ENCODE measurements around the gene ST3GAL5.

Gene ST3GAL5

DNA sequence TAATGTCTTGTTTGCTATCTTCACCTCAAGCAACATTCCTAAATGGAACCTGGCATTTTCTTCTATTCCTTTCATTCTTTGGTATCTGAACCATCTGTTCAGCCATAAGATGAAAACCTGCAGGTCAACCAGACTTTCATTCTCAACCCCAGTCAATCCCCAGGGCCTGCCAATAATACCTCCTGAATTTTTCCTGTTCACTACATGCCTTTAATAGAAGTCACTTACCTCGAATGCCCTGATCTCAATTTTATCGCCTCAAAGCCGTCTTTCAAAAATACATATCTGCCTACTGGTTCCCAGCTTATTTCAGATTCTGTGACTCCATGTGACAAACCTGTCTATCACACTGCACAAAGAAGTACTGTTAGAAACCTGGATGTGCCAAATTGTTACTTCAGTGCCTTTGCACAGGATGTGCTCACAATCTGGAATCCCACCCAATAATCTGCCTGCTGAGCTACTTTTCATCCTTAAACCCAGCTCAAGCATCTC, 22.6 kb downstream of the ST3GAL5 start:
- DNase-seq (ENCODE audit: low read depth) = no peak

- DNase-seq (ENCODE audit: low read depth) = no peak
Observed at GRCh38 chr2:85865539-85866164, 23.1 kb downstream of the ST3GAL5 start.

- no peak for DNase-seq (ENCODE audit: low read depth)
Observed at GRCh38 chr2:85864654-85865053, 24.1 kb downstream of the ST3GAL5 start.

DNA sequence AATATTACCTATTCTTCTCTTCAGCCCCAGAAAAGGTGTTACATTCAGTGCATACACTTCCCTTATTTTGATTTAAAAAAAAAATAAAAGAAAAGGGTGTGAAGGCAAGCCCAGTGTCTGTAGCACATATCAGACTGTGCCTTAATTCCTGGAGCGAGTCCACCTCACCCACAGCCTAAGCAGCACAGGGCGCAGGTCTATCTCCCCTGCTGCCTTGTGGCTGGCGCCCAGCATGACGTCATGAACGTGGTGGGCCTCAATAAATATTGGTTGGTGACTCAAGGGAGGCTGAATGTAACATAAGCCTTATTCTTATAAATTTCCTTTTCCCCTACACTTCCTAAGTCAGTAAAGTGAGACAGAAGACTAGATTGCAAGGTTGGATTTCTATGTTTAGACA, 26.4 kb downstream of the ST3GAL5 start:
- no peak for DNase-seq (ENCODE audit: low read depth)

DNA sequence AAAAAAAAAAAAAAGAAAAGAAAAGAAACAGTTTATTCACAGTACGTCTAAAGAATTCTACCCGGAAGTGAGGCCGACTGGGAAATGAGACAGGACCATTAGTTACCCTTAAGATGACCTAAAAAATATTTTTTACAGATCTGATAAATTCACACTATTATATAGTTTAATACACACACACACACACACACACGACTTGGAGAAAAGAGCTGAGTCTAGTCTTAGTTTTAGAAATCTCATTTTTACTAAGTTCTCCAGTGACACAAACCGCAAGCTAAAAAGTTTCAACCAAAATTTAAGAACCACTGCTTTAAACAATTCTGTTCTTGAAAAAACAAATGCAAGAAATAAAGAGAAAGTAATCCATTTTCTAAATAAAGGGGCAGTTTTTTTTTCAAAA, 27.1 kb downstream of the ST3GAL5 start:
- DNase-seq (ENCODE audit: low read depth) = no peak

DNA sequence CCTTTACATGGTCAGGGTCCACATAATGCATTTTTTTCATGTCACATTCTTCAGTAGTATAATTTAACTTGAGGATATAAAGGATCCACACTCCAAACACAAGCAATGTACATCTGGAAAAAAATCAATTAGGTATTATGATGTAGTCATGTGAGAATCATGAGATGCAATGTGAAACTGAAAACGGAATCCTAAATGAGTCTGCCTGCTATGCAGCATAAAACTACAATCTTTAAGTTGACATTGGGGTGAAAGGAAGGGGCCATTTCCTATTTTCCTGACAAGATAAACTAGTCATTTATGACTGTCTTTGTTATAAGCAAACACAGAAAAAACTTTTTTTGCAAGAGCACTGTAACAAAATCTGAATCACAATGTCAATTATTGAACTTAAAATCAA, 27.6 kb downstream of the ST3GAL5 start:
- no peak for DNase-seq (ENCODE audit: low read depth)

GRCh38 chr2:85858841-85859240, 29.9 kb downstream of the ST3GAL5 start:
- DNase-seq (ENCODE audit: low read depth) = no peak

DNA sequence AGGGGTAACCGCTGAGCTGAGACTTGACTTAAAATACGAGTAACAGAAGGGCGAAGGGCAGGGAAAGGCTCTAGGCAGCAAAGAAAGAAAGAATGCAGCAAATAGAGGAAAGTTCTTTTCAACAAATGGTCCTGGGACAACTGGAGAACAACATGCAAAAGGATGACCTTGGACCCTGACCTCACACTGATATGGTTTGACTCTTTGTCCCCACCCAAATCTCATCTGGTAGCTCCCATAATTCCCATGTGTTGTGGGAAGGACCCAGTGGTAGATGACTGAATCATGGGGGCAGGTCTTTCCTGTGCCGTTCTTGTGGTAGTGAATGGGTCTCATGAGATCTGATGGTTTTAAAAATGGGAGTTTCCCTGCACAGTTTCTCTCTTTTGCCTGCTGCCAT, 33.9 kb downstream of the ST3GAL5 start:
- no peak for DNase-seq (ENCODE audit: low read depth)

DNA sequence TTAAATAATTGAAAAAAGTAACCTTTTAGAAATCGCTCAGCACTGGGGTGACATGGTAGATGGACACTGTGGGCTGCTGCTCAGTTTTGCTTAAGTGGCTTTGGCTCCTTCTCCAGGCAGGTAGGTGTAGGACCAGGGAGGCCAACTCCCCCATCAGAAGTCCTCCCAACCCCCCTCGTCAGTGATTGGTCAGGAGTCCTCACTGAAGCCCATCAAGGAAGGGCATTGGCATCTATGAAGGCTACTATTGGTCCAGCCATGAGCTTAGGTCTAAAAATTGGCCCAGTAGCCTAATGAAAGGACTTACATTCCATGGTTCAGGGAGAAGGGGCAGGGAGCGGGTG, 34.7 kb downstream of the ST3GAL5 start:
- no peak for DNase-seq (ENCODE audit: low read depth)

DNA sequence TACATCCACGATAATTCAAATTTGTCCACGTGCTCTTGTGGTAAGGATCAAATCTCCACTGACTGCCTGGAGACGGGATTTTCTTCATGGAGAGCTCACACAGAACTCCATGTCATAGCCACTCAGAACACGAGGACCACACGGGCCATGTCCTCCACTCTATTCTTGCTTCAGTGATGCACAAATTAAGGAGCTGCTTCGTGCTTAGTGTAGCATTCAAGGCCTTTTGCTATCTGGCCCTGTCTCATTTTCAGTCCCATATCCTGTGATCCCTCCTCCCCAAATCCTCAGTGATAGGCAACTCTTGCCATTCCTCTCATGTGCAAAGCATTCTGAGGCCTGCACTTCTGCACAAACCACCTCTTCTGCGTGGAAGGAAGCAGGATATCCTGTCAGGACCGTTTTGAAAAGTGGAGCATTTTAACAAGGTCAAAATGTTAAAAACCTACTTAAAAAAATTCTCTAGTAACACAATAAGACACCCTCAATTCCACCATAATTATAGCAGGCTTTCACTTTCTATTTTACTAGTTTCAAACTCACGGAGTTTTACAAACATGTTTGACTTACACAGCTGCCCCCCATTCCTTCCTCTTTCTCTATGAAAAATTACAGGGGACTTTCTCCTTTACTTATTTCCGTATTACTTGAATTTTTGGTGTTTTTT, 35.2 kb downstream of the ST3GAL5 start:
- DNase-seq (ENCODE audit: low read depth) = no peak

GRCh38 chr2:85852937-85853498, 35.8 kb downstream of the ST3GAL5 start:
- DNase-seq (ENCODE audit: low read depth) = no peak

- DNase-seq (ENCODE audit: low read depth) = no peak
Observed at GRCh38 chr2:85852152-85852840, 36.5 kb downstream of the ST3GAL5 start.

- no peak for DNase-seq (ENCODE audit: low read depth)
Observed at GRCh38 chr2:85851253-85852151, 37.3 kb downstream of the ST3GAL5 start.

DNA sequence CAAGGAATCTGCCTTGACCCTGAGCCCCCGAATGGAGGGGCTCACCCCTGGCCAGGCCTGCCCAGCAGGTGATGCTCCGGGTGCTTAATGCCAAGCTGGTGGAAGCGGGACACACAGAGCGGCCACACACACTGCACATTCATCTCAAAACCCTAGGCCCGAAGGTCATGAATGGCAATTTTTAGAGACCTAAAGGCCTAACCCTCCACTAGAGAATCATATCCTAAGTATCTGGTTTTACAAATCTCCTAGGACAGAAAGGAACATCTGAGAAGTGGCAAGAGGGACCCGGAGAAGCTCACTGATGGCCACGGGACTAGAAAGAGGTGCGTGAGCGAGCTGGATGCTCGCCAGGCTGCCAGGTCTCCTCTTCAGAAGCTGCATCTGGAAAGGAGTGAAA, 38.3 kb downstream of the ST3GAL5 start:
- DNase-seq (ENCODE audit: low read depth) = no peak

DNA sequence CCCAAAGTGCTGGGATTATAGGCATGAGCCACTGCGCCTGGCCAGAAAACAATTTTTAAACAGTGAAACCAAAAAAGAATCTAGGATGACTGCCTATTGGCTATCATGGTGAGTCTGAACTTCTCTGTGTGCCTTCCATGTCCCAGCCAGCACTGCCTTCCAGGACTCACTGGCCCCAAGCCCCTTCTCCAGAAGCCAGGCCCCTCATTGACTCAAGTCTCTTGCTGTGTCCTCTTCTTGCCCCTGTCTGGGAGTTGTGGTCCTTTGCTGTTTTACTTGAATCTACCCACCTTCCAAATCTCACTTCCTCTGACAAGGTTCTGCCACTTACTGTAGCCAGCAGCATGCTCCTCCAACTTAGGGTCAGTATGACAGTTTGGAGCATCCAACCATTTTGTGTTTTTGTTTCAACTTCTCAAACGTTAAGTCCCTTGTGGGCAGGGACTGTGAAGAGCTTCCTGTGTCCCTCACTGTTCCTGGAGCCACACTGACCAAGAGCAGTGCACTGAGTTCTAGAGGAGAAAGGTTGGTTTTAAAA, 41.7 kb downstream of the ST3GAL5 start:
- DNase-seq (ENCODE audit: low read depth) = no peak

DNA sequence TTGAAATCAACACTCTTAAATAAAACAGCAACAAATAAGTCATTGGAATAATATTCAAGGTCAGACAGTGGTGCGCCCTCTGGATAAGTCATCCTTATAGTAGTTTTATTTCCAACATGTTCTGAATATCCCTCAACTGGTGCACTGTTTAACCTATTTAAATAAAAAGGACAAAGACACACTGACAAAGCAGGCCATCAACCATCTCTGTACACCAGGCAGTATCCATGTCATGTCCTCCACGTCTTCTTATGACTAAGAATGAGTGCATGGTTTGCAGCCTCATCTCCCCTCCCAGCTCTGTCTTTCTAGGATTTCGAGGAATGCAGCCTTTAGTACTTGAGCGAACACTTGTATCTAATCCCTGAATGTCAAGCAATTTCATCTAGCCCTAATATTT, 42.4 kb downstream of the ST3GAL5 start:
- DNase-seq (ENCODE audit: low read depth) = peak; percentile 70

DNA sequence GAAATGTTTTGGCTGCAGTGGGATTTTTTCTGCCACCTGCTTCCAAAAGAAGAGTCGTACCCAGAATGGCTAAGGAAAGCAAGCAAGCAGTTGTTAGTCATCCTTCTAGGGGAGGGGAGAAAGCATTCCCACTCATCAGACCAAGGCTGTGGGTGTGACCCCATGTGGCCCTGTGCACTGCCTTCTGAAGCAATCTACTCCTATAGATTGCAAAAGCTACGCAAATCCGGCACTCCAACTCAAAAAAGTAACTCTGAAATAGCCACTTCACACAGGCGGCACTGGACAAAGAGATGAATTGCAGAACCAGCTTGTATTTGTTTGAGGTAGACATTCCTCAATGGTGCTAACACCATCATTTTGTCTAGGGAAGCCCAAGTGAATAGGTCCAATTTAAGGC, 44.3 kb downstream of the ST3GAL5 start:
- no peak for DNase-seq (ENCODE audit: low read depth)

DNA sequence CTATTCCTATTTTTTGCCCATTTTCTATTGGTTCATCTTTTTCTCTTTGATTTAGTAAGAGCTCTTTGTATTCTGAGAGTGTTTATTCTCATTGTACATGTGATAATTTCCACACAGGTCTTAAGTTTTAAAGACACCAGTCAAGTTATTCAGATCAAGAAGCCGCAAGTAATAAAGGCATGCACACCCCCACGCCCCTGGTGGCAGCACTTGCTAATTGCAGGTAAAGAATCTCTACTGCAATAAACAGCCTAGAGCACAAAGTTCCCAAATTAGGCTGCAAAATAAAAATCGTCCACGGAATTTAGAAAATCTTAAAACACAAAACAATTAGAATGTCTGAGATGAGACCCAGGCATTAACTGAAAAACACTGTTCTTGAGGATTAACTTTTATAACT, 45.2 kb downstream of the ST3GAL5 start:
- DNase-seq (ENCODE audit: low read depth) = no peak

DNA sequence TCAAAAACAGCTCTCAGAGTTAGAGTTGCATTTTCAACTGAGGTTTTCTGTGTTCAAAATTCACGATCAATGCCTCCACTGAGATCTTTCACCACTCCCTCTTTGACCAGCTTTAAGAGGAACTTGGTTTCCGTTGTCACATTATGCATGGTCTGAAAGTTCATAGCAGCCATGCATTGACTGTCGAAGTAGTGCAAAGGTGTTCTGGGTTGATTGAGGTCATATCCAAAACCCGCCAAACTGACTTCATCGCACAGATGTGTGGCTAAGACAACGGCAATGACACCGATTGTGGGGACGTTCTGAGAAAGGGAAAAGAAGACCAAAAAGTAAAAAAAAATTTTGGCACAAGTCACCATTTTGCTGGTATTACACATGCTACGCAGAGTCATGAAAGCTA, 48.7 kb downstream of the ST3GAL5 start:
- DNase-seq (ENCODE audit: low read depth) = no peak

DNA sequence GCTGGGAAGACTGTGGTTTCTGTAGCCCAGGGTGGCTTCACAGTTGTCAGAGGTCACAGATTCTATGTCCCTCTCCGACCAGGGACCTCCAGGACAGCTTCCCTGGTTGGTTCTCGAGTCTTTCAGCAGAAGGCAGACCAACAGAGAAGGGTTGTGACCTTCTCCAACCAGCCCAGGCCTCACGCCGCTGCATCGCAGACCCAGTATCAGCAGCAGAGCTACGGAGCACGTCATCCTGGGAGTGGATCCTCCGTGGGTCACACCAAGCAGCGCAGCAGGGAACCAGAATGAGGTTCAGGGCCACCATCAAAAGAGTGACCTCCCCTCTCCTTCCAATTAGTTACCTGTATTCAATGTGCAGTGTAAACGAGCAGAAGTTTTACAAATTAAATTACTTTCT, 49.3 kb downstream of the ST3GAL5 start:
- no peak for DNase-seq (ENCODE audit: low read depth)

DNA sequence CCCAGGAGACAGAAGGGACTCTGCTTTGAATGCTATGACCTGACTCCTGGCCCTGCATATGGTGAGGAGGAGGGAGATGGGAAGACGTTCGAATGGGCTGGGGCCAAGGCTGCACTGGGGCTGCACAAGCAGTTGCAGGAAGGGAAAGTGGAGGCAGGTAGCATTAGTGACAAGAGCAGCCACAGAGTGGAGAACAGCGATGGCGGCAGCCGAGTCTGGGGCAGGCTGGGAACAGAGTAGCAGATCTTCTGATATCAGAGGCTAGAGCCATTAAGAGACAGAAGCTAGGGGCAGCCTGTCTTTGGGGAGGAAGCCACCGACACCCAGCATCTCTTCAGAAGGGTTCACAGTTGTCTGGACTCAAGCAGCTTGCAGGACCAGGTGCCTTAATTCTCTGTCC, 50.1 kb downstream of the ST3GAL5 start:
- no peak for DNase-seq (ENCODE audit: low read depth)

GRCh38 chr2:85838181-85838580, 50.6 kb downstream of the ST3GAL5 start:
- no peak for DNase-seq (ENCODE audit: low read depth)
